ENCODE measurements around the gene EFNB1.

GRCh38 chrX:68839771-68840170 is 10.9 kb downstream of the EFNB1 start:
- no peak for TF ChIP-seq RCOR1 (conservative IDR thresholded peaks at IDR 0.05; ENCODE audit: low read depth, low read length)
- TF ChIP-seq, protein P1, sequence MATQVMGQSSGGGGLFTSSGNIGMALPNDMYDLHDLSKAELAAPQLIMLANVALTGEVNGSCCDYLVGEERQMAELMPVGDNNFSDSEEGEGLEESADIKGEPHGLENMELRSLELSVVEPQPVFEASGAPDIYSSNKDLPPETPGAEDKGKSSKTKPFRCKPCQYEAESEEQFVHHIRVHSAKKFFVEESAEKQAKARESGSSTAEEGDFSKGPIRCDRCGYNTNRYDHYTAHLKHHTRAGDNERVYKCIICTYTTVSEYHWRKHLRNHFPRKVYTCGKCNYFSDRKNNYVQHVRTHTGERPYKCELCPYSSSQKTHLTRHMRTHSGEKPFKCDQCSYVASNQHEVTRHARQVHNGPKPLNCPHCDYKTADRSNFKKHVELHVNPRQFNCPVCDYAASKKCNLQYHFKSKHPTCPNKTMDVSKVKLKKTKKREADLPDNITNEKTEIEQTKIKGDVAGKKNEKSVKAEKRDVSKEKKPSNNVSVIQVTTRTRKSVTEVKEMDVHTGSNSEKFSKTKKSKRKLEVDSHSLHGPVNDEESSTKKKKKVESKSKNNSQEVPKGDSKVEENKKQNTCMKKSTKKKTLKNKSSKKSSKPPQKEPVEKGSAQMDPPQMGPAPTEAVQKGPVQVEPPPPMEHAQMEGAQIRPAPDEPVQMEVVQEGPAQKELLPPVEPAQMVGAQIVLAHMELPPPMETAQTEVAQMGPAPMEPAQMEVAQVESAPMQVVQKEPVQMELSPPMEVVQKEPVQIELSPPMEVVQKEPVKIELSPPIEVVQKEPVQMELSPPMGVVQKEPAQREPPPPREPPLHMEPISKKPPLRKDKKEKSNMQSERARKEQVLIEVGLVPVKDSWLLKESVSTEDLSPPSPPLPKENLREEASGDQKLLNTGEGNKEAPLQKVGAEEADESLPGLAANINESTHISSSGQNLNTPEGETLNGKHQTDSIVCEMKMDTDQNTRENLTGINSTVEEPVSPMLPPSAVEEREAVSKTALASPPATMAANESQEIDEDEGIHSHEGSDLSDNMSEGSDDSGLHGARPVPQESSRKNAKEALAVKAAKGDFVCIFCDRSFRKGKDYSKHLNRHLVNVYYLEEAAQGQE (IDR thresholded peaks at IDR 0.05; ENCODE audit: low read depth, low read length) = no peak
- no peak for TF ChIP-seq POLR2AphosphoS5 (IDR thresholded peaks at IDR 0.05; ENCODE audit: low read length)
- TF ChIP-seq YY1 (IDR thresholded peaks at IDR 0.05; ENCODE audit: low read depth, low read length) = no peak
- TF ChIP-seq, protein P2, sequence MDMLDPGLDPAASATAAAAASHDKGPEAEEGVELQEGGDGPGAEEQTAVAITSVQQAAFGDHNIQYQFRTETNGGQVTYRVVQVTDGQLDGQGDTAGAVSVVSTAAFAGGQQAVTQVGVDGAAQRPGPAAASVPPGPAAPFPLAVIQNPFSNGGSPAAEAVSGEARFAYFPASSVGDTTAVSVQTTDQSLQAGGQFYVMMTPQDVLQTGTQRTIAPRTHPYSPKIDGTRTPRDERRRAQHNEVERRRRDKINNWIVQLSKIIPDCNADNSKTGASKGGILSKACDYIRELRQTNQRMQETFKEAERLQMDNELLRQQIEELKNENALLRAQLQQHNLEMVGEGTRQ (IDR thresholded peaks at IDR 0.05; ENCODE audit: borderline replicate concordance, low read depth, low read length) = no peak
- no peak for TF ChIP-seq CREB1 (IDR thresholded peaks at IDR 0.05; ENCODE audit: low read depth)
- TF ChIP-seq, protein P3, sequence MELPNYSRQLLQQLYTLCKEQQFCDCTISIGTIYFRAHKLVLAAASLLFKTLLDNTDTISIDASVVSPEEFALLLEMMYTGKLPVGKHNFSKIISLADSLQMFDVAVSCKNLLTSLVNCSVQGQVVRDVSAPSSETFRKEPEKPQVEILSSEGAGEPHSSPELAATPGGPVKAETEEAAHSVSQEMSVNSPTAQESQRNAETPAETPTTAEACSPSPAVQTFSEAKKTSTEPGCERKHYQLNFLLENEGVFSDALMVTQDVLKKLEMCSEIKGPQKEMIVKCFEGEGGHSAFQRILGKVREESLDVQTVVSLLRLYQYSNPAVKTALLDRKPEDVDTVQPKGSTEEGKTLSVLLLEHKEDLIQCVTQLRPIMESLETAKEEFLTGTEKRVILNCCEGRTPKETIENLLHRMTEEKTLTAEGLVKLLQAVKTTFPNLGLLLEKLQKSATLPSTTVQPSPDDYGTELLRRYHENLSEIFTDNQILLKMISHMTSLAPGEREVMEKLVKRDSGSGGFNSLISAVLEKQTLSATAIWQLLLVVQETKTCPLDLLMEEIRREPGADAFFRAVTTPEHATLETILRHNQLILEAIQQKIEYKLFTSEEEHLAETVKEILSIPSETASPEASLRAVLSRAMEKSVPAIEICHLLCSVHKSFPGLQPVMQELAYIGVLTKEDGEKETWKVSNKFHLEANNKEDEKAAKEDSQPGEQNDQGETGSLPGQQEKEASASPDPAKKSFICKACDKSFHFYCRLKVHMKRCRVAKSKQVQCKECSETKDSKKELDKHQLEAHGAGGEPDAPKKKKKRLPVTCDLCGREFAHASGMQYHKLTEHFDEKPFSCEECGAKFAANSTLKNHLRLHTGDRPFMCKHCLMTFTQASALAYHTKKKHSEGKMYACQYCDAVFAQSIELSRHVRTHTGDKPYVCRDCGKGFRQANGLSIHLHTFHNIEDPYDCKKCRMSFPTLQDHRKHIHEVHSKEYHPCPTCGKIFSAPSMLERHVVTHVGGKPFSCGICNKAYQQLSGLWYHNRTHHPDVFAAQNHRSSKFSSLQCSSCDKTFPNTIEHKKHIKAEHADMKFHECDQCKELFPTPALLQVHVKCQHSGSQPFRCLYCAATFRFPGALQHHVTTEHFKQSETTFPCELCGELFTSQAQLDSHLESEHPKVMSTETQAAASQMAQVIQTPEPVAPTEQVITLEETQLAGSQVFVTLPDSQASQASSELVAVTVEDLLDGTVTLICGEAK (IDR thresholded peaks at IDR 0.05; ENCODE audit: borderline replicate concordance) = no peak
- TF ChIP-seq, protein P4, sequence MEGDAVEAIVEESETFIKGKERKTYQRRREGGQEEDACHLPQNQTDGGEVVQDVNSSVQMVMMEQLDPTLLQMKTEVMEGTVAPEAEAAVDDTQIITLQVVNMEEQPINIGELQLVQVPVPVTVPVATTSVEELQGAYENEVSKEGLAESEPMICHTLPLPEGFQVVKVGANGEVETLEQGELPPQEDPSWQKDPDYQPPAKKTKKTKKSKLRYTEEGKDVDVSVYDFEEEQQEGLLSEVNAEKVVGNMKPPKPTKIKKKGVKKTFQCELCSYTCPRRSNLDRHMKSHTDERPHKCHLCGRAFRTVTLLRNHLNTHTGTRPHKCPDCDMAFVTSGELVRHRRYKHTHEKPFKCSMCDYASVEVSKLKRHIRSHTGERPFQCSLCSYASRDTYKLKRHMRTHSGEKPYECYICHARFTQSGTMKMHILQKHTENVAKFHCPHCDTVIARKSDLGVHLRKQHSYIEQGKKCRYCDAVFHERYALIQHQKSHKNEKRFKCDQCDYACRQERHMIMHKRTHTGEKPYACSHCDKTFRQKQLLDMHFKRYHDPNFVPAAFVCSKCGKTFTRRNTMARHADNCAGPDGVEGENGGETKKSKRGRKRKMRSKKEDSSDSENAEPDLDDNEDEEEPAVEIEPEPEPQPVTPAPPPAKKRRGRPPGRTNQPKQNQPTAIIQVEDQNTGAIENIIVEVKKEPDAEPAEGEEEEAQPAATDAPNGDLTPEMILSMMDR (IDR thresholded peaks at IDR 0.05 in 2 of 3, conservative IDR thresholded peaks at IDR 0.05 in 1 of 3; ENCODE audit: control insufficient read depth in 2 of 3, extremely low read depth in 1 of 3, insufficient read depth in 1 of 3, low read depth in 3 of 3, low read length in 3 of 3) = no peak
- no peak for TF ChIP-seq JUND (IDR thresholded peaks at IDR 0.05; ENCODE audit: low read depth, low read length)
- no peak for TF ChIP-seq BCL11A (IDR thresholded peaks at IDR 0.05; ENCODE audit: low read depth, low read length)
- no peak for TF ChIP-seq SRF (IDR thresholded peaks at IDR 0.05; ENCODE audit: low read depth in 2 of 2, low read length in 2 of 2)
- no peak for TF ChIP-seq EZH2 (IDR thresholded peaks at IDR 0.05; ENCODE audit: borderline replicate concordance, control insufficient read depth, low read depth, low read length)
